ENCODE results near the gene PRR12.

Gene PRR12

DNA sequence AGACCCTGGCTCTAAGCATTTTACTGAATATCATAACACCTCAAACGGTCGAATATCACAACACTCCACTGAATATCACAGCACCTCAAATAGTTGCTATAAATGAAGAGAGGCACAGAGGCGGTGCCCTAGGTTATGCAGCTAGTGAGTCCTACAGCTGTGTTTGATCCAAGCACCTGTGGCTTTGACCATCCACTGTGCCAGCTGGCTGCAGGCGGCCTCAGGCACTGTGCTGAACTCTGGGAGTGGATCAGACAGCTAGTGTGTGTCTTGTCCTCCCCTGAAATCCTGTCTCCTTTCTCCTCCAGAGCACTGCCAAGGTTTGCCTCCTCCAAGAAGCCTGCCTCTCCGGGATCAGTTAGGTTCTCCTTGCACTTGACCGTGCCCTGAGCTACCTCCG lies 18.0 kb upstream of the PRR12 start:
- Histone ChIP-seq H3F3A (ENCODE audit: control insufficient read depth, insufficient read depth) (no peaks in the 10 kb centered on the region), H4K20me1 (ENCODE audit: control insufficient read depth, insufficient read depth, low read depth, low read length) (no peaks in the 10 kb centered on the region), H3K27ac (ENCODE audit: low read depth, low read length) (no peak overlapping the region), H3K4me3 (ENCODE audit: low read length) (no peak overlapping the region), H3K9me3 (ENCODE audit: control insufficient read depth, insufficient read depth, low read length) (no peaks in the 10 kb centered on the region), H3K4me2 (ENCODE audit: low read length) (no peak overlapping the region), H3K9me2 (replicated peaks; ENCODE audit: control insufficient read depth, low read length) (no peaks in the 10 kb centered on the region), H3K4me1 (ENCODE audit: control insufficient read depth, low read length) (peaks cover 10% of the 10 kb centered on the region), H3K36me3 (ENCODE audit: control insufficient read depth, low read length) (peaks cover 16% of the 10 kb centered on the region), H3K27me3 (ENCODE audit: control insufficient read depth, low read length) (no peaks in the 10 kb centered on the region), H3K79me2 (ENCODE audit: control insufficient read depth, low read length) (peaks cover 51% of the 10 kb centered on the region)
- TF ChIP-seq, protein P1, sequence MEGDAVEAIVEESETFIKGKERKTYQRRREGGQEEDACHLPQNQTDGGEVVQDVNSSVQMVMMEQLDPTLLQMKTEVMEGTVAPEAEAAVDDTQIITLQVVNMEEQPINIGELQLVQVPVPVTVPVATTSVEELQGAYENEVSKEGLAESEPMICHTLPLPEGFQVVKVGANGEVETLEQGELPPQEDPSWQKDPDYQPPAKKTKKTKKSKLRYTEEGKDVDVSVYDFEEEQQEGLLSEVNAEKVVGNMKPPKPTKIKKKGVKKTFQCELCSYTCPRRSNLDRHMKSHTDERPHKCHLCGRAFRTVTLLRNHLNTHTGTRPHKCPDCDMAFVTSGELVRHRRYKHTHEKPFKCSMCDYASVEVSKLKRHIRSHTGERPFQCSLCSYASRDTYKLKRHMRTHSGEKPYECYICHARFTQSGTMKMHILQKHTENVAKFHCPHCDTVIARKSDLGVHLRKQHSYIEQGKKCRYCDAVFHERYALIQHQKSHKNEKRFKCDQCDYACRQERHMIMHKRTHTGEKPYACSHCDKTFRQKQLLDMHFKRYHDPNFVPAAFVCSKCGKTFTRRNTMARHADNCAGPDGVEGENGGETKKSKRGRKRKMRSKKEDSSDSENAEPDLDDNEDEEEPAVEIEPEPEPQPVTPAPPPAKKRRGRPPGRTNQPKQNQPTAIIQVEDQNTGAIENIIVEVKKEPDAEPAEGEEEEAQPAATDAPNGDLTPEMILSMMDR (IDR thresholded peaks at IDR 0.05; ENCODE audit: low read depth, low read length, poor library complexity, severe bottlenecking): no peak
- no peak for TF ChIP-seq EZH2phosphoT487 (IDR thresholded peaks at IDR 0.05; ENCODE audit: borderline replicate concordance, low read length)

DNA sequence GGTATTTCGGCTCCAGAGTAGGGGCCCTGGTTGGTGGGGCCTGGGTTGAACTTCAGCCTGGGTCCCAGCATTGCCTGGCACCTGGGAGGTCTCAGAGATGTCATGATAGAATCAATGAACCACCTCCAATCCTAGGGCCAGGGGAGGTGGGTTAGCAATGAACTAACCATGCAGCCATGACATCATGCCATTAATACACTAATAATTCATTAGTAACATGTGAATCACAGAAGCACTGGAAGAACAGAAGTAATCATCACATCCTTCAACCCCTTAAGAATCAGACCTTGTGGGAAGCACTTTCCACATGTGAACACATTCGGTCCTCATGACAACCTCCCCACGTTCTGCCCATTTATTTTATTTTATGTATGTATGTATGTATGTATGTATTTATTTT lies 17.6 kb upstream of the PRR12 start:
- H3K9me2 ChIP-seq (replicated peaks; ENCODE audit: control insufficient read depth, low read length): no peaks in the 10 kb centered on the region
- H3K27ac ChIP-seq (ENCODE audit: low read depth, low read length): no peak overlapping the region
- H3F3A ChIP-seq (ENCODE audit: control insufficient read depth, insufficient read depth): no peaks in the 10 kb centered on the region
- no peak for TF ChIP-seq EZH2phosphoT487 (IDR thresholded peaks at IDR 0.05; ENCODE audit: borderline replicate concordance, low read length)
- TF ChIP-seq, protein P1 (IDR thresholded peaks at IDR 0.05; ENCODE audit: low read depth, low read length, poor library complexity, severe bottlenecking): no peak
- peaks cover 6% of the 10 kb centered on the region for H3K4me1 ChIP-seq (ENCODE audit: control insufficient read depth, low read length)
- no peaks in the 10 kb centered on the region for H3K27me3 ChIP-seq (ENCODE audit: control insufficient read depth, low read length)
- no peaks in the 10 kb centered on the region for H4K20me1 ChIP-seq (ENCODE audit: control insufficient read depth, insufficient read depth, low read depth, low read length)
- H3K4me3 ChIP-seq (ENCODE audit: low read length): no peak overlapping the region
- H3K9me3 ChIP-seq (ENCODE audit: control insufficient read depth, insufficient read depth, low read length): no peaks in the 10 kb centered on the region
- H3K36me3 ChIP-seq (ENCODE audit: control insufficient read depth, low read length): peaks cover 16% of the 10 kb centered on the region
- no peak overlapping the region for H3K4me2 ChIP-seq (ENCODE audit: low read length)
- H3K79me2 ChIP-seq (ENCODE audit: control insufficient read depth, low read length): peaks cover 51% of the 10 kb centered on the region

DNA sequence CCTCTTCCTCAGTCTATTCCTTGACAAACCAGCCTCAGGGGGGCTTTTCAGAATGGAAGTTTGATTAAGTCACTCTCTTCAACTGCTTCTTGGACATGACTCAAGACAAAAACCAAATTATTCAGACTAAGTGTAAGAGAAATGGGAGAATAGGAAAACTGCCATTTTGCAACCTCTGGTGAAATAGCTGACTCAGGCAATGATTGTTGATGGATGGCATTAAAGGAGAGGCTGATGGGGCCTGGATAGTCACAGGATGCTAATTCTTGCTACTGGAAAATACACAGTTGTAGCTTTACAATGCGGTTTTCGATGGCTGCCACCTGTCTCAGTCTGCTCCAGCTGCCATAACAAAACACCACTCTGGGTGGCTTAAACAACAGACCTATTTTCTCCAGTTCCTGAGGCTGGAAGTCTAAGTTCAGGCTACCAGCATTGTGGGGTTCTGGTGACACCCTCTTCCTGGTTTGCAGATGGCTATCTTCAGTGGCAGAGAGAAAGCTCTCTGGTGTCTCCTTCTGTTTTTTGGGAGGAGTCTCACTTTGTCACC lies 16.7 kb upstream of the PRR12 start:
- no peaks in the 10 kb centered on the region for H4K20me1 ChIP-seq (ENCODE audit: control insufficient read depth, insufficient read depth, low read depth, low read length)
- TF ChIP-seq, protein P1 (IDR thresholded peaks at IDR 0.05; ENCODE audit: low read depth, low read length, poor library complexity, severe bottlenecking): no peak
- TF ChIP-seq EZH2phosphoT487 (IDR thresholded peaks at IDR 0.05; ENCODE audit: borderline replicate concordance, low read length): no peak
- no peak overlapping the region for H3K27ac ChIP-seq (ENCODE audit: low read depth, low read length)
- H3K4me2 ChIP-seq (ENCODE audit: low read length): no peak overlapping the region
- no peak overlapping the region for H3K4me3 ChIP-seq (ENCODE audit: low read length)
- H3K27me3 ChIP-seq (ENCODE audit: control insufficient read depth, low read length): no peaks in the 10 kb centered on the region
- H3K9me3 ChIP-seq (ENCODE audit: control insufficient read depth, insufficient read depth, low read length): no peaks in the 10 kb centered on the region
- 0 out of 2 replicates have a peak, but pooled peaks cover 3% of the 10 kb centered on the region for H3F3A ChIP-seq (ENCODE audit: control insufficient read depth, insufficient read depth)
- H3K79me2 ChIP-seq (ENCODE audit: control insufficient read depth, low read length): peaks cover 53% of the 10 kb centered on the region
- peaks cover 16% of the 10 kb centered on the region for H3K36me3 ChIP-seq (ENCODE audit: control insufficient read depth, low read length)
- H3K9me2 ChIP-seq (replicated peaks; ENCODE audit: control insufficient read depth, low read length): no peaks in the 10 kb centered on the region
- peaks cover 11% of the 10 kb centered on the region for H3K4me1 ChIP-seq (ENCODE audit: control insufficient read depth, low read length)
